ENCODE measurements around the gene ADGRA1.

The ADGRA1 gene

GRCh38 chr10:133104068-133104962, 16.6 kb downstream of the ADGRA1 start:
- H3K9me3 ChIP-seq (ENCODE audit: low read length), result peaks cover 6% of the 10 kb centered on the region; the same call in 1 of the 2 replicates
- TF ChIP-seq CTCF (IDR thresholded peaks at IDR 0.05; ENCODE audit: low read length), result no peak
- no peak for TF ChIP-seq EZH2 (IDR thresholded peaks at IDR 0.05; ENCODE audit: borderline replicate concordance, low read length)
- H2AFZ ChIP-seq (ENCODE audit: low read length), result no peak overlapping the region
- H3K27me3 ChIP-seq (ENCODE audit: insufficient read depth, low read length), result no peaks in the 10 kb centered on the region
- H3K79me2 ChIP-seq (ENCODE audit: insufficient read depth, low read length), result no peaks in the 10 kb centered on the region
- no peaks in the 10 kb centered on the region for H3K36me3 ChIP-seq (ENCODE audit: insufficient read depth, low read length)
- no peak overlapping the region for H3K4me2 ChIP-seq (ENCODE audit: low read length)
- H3K4me1 ChIP-seq (ENCODE audit: insufficient read depth, low read length, severe bottlenecking), result no peaks in the 10 kb centered on the region
- no peak overlapping the region for H3K27ac ChIP-seq (ENCODE audit: low read depth, low read length, poor library complexity, severe bottlenecking)
- no peak overlapping the region for H3K9ac ChIP-seq (ENCODE audit: low read length)
- no peaks in the 10 kb centered on the region for H3K9me2 ChIP-seq (ENCODE audit: low read depth, low read length)
- H3F3A ChIP-seq (ENCODE audit: insufficient read depth, low read length), result no peaks in the 10 kb centered on the region
- H3K4me3 ChIP-seq (ENCODE audit: low read depth, low read length, poor library complexity, severe bottlenecking), result no peak overlapping the region
- no peaks in the 10 kb centered on the region for H4K20me1 ChIP-seq (ENCODE audit: insufficient read depth, low read length)

GRCh38 chr10:133104963-133105640, 17.4 kb downstream of the ADGRA1 start:
- Histone ChIP-seq H3K4me1 (ENCODE audit: insufficient read depth, low read length, severe bottlenecking) (no peaks in the 10 kb centered on the region), H3K27me3 (ENCODE audit: insufficient read depth, low read length) (no peaks in the 10 kb centered on the region), H3K9me2 (ENCODE audit: low read depth, low read length) (no peaks in the 10 kb centered on the region), H3K79me2 (ENCODE audit: insufficient read depth, low read length) (no peaks in the 10 kb centered on the region), H3K27ac (ENCODE audit: low read depth, low read length, poor library complexity, severe bottlenecking) (no peak overlapping the region), H3K4me3 (ENCODE audit: low read depth, low read length, poor library complexity, severe bottlenecking) (no peak overlapping the region), H3F3A (ENCODE audit: insufficient read depth, low read length) (no peaks in the 10 kb centered on the region), H3K9me3 (ENCODE audit: low read length) (peaks cover 6% of the 10 kb centered on the region; the same call in 1 of the 2 replicates), H4K20me1 (ENCODE audit: insufficient read depth, low read length) (no peaks in the 10 kb centered on the region), H3K36me3 (ENCODE audit: insufficient read depth, low read length) (no peaks in the 10 kb centered on the region), H3K9ac (ENCODE audit: low read length) (no peak overlapping the region), H3K4me2 (ENCODE audit: low read length) (no peak overlapping the region), H2AFZ (ENCODE audit: low read length) (no peak overlapping the region)
- no peak for TF ChIP-seq EZH2 (IDR thresholded peaks at IDR 0.05; ENCODE audit: borderline replicate concordance, low read length)

- Histone ChIP-seq H3K36me3 (ENCODE audit: insufficient read depth, low read length) (no peaks in the 10 kb centered on the region), H3K4me3 (ENCODE audit: low read depth, low read length, poor library complexity, severe bottlenecking) (no peak overlapping the region), H3K27me3 (ENCODE audit: insufficient read depth, low read length) (no peaks in the 10 kb centered on the region), H3K4me1 (ENCODE audit: insufficient read depth, low read length, severe bottlenecking) (no peaks in the 10 kb centered on the region), H3K9ac (ENCODE audit: low read length) (no peak overlapping the region), H3K79me2 (ENCODE audit: insufficient read depth, low read length) (no peaks in the 10 kb centered on the region), H3K9me3 (ENCODE audit: low read length) (peaks cover 6% of the 10 kb centered on the region; the same call in 1 of the 2 replicates), H3F3A (ENCODE audit: insufficient read depth, low read length) (no peaks in the 10 kb centered on the region), H2AFZ (ENCODE audit: low read length) (no peak overlapping the region), H3K27ac (ENCODE audit: low read depth, low read length, poor library complexity, severe bottlenecking) (no peak overlapping the region), H3K9me2 (ENCODE audit: low read depth, low read length) (no peaks in the 10 kb centered on the region), H3K4me2 (ENCODE audit: low read length) (no peak overlapping the region), H4K20me1 (ENCODE audit: insufficient read depth, low read length) (no peaks in the 10 kb centered on the region)
- TF ChIP-seq CTCF (IDR thresholded peaks at IDR 0.05; ENCODE audit: low read length), result no peak
- TF ChIP-seq EZH2 (IDR thresholded peaks at IDR 0.05; ENCODE audit: borderline replicate concordance, low read length), result no peak
Observed at GRCh38 chr10:133105686-133106390, 18.1 kb downstream of the ADGRA1 start.

Data from OCI-LY1 (cell line).